Prostate gland (tissue), 2 donors: ENCODE results near the gene RSPH1.

Experiments used
- CTCF ChIP-seq, 4 experiments: fragments of 200-600 bp in 2 of 4; fragments of 450-650 bp in 2 of 4; sonication (generic) in 2 of 4; IDR thresholded peaks; 1 replicate in 3 of 4; 2 replicates in 1 of 4; pipeline ENCODE4 v1.5.1; 2016 to 2019; ENCODE audit warnings: antibody characterized with exemption in 4 of 4, mild to moderate bottlenecking in 2 of 4, moderate library complexity in 2 of 4
- POLR2A ChIP-seq: fragments of 450-650 bp; IDR thresholded peaks from one replicate; pipeline ENCODE4 v1.6.1; 2016; ENCODE audit warnings: antibody characterized with exemption, mild to moderate bottlenecking
- POLR2AphosphoS5 ChIP-seq: sonication (generic); formaldehyde crosslinking; IDR thresholded peaks from one replicate; pipeline ENCODE4 v1.6.1; 2017; ENCODE audit warnings: antibody characterized with exemption

DNA sequence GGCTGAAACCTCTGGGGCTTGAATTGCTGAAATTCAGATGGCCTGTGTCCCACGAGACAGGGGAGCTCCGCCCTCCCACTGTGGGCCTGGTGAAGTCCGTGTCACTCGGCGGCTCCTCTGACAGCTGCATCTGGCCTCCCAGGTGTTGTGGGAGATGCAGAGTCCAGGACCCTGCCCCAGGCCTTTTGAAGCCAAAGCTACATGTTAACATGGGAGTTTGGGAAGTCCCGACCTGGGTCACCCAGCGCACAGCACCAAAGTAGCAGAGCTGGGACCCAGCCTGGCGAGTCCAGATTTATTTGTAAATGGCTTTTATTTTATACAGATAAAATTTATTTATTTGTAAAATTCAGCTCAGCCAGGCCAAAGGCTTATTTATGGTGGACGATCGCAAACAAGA is 46.6 kb upstream of the RSPH1 start:
- TF ChIP-seq CTCF (IDR thresholded peaks at IDR 0.05) (no peak), POLR2A (no peak), POLR2AphosphoS5 (no peak)
